ENCODE measurements around the gene INHBB.

INHBB gene

DNA sequence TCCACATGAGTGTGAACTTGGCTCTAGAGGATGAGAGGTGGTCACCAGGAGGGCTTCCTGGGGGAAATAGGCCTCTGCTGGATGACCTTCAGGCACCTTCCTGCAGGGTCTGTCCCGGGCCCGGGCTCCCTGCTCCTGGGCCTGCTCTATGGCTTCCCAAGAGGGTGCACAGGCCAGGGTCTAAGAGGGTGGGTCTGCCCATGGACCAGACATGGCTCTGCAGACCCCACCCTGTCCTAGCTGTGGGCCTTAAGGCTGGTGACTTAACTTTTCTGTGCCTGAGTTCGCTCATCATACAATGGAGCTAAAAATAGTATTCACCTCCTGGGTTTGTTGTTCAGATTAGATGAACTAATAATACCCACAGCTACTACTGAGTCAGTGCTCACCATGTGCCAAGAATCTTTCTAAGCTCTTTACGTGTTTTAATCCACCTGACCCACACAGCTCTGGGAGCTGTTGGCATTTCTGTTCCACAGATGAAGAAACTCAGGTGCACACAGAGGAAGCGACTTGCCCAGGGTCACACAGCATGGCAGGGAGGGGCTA lies 14.4 kb downstream of the INHBB start:
- DNase-seq = no peak

- DNase-seq = no peak
Measured at GRCh38 chr2:120362926-120363325, 17.0 kb downstream of the INHBB start.

DNA sequence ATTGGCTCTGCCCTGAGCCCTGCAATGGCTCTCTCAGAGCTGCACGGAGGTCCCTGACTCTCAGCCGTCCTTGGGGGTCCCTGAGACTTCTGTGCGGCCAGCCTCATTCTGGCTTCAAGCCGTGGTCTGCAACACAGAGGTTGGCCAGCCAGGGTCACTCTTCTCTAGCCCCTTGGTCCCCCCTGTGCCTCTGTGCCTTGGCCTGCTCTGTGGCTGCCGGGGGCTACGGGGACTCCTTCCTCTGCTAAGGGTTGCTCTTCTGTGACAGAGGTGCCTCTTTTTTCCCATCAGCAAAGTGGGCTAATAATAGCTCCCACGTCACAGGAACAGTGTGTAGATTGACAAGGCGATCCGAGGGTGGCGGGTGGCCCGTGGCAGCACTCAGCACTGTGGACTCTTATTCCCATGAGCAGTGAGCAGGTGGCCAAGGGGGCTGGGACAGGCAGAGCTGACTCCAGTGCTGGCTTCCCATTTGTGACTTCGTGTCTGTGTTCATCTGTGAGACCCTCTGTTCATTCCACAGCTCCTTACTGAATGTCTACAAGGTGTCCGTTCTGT lies 19.4 kb downstream of the INHBB start:
- no peak for DNase-seq

GRCh38 chr2:120366698-120367097 lies 20.8 kb downstream of the INHBB start:
- DNase-seq = no peak

DNA sequence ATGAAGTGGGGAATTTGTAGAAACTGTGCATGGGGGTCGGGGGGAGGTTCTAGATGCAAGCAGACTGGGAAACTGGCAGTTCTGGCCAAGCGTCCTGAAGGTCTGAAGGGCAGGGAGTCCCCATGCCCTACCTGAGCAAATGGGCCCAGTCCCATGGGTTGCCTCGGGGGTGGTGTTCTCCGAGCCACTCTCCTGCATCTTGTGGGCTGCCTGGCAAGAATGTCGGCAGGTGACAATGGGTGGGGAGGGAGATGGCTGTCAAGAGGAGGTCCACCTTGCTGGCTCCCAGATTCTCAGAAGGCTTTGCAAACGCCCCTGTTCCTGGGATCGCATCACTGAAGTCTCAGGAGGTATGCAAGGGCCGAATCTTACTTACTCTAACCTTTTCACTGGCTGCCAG lies 21.3 kb downstream of the INHBB start:
- DNase-seq = no peak

- DNase-seq = no peak
Measured at GRCh38 chr2:120367649-120368048, 21.7 kb downstream of the INHBB start.

DNA sequence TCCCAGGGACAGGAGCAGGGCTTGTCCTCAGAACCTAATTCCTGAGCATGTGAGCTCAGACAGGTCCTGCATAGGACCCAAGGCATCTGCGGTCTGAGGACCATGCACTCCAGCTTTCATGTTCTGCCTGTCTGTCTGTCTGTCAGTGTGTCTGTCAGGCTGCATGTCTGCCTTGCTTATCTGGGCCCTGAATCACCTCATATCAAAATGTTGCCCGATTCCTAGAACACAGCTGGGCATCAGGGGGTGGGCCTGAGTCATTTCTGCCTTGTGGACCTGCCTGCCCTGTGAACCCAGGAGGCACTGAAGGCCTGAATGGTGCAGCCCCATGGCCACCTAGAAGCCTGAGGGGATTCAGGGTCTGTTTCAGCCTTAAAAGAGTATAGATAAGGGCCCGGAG lies 22.1 kb downstream of the INHBB start:
- no peak for DNase-seq

DNA sequence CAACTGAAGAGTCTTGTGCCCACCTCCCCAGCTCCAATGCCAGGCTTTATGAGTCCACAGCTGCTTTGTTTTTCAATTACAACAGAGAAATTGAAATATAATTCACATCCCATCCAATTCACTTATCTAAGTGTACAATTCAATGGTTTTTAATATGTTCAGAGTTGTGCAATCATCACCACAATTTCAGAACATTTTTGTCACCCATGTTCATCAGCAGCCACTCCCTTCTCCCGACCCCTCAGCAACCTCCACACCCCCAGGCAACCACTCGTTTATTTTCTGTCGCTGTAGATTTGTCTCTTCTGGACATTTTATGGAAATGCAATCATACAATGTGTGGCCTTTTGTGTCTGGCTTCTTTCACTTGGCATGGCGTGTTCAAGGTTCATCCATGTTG lies 23.3 kb downstream of the INHBB start:
- no peak for DNase-seq

- DNase-seq = no peak
Measured at GRCh38 chr2:120371969-120372625, 26.2 kb downstream of the INHBB start.

DNA sequence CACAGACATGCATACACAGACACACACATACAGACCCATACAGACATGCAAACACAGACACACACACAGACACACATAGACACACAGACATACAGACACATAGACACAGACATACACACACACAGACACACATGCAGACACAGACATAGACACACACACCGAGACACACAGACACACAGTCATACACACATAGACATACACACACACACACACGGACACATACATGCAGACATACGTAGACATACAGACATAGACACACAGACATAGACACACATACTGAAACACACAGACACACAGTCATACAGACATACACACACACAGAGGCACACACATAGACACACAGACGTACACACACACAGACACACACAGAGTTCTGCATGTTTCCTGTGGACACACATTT lies 26.9 kb downstream of the INHBB start:
- DNase-seq = no peak

- DNase-seq = no peak
Measured at GRCh38 chr2:120373424-120373823, 27.5 kb downstream of the INHBB start.

DNA sequence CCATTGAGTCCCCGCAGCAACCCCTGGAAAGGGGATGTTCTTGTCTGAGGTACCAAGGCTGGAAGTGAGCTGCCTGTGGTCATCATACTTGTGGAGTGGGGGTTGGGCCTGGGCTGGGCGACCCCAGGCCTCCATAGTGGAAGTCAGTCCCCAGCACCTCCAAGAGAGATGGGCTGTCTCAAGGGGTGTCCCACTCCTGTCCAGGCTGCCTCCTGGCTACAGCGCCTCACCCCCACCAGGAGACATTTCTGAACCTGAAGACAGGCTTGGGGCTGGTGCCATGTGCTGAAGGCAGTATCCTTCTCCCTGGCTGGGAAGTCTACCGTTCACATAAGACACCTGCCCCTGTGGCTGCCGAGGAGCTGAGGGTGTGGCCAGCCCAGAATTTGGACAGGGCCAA lies 28.9 kb downstream of the INHBB start:
- no peak for DNase-seq

DNA sequence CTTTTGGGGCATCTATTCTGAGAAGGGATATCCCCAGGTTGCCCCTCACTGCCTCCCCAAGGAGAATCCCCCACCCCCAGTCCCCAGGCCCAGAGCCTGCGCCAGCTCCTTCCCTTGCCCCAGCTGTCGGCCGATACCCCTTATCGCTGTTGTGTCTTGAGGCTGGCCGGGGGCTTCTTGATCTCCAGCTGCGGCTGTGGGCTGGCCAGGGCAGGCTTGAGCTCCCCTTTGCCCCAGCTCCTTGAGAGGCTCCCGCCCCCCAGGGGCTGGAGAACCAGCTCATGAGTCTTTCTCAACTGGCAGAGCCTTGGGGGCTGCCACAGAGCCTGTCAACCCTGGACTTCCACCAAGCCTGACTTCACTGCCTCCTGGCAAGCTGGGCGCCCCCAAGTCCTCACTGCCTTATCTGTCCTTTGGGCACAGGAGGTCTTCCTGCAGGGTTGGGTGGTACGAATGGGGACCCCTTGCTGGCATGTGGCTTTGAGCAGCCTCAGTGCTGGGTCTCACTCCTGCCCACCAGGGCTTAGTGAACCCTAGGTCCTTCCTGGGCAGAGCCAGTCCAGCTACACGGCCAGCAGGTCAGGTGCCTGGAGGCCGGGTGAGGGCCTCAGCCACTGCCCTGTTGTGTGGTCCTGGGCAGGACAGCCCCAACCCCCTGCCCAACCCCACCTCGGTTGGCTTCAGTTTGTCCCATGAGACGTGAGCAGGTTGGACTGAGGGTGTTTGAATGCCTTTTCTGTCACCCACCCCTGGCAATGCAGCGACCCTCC lies 29.5 kb downstream of the INHBB start:
- DNase-seq = no peak

DNA sequence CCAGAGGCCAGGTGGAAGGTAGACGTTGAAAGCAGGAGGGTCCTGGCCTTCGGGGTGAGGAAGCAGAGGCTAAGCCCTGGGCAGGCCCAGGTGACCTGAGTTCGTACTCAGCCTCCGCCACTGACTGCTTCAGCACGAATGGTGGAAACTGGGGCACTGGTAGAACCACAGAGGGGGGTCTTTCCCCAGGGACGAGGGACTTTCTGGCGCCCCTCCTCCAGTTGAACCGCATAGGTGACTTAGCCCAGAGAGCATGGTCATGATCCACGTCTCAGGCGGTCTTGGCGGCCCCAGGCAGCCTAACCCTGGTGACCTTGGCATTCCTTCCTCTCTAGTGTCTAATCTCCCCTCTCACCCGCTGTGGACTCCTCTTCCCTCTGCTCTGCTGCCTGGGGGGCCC lies 30.2 kb downstream of the INHBB start:
- DNase-seq = no peak

GRCh38 chr2:120376679-120377640 lies 31.0 kb downstream of the INHBB start:
- no peak for DNase-seq

GRCh38 chr2:120378605-120379004 lies 32.7 kb downstream of the INHBB start:
- no peak for DNase-seq

GRCh38 chr2:120379916-120380893 lies 34.3 kb downstream of the INHBB start:
- DNase-seq = no peak

DNA sequence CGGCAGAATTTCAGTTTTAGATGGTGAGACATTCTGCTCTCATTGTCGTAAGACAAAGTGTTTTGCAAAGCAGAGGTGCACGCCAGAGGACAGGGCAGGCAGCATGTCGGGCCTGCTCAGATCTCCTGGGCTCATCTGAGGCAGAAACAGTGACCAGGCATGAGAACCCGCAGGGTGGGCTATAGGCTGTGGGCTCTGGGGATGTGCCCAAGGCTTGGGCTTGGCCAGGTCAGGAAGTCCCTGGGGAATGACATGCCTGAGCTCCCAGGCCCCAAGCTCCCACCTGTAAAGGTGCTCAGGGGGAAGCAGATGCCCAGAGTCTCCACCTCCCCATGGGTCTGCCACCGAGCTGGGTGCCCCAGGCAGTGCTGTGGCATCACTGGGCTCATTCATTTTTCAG lies 35.3 kb downstream of the INHBB start:
- DNase-seq = no peak

GRCh38 chr2:120381661-120382060 lies 35.7 kb downstream of the INHBB start:
- DNase-seq = no peak

DNA sequence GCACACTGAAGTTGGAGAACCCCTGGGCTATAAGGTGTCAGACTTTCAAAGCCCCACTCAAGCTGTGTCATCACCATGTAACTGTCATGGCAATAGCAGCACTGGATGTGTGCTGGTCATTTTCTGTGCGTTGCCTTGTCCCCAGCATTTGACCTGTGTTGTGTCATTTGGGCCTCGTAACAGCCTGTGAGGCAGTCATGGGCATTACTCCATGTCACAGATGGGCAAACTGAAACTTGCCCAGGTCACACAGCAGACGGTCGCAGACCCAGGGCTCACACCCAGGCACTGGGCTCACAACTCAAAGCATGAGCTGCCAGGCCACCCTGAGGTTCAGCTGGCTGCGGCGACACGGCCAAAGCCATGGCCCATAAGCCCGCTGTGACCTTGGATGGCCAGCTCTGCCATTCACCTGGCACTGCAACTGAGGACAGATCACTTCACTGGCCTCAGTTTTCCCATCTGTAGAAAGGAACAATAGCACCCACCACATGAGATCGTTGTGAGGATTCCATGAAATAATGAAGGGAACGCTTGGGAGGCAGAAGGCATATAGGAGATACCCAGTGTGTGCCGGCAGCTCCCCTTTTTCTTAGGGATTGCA lies 36.7 kb downstream of the INHBB start:
- DNase-seq = no peak

GRCh38 chr2:120383191-120383590 lies 37.3 kb downstream of the INHBB start:
- DNase-seq = no peak

Data from T-helper 1 cell (primary cell).